ENCODE data around the gene RPAP2.

The RPAP2 gene

DNA sequence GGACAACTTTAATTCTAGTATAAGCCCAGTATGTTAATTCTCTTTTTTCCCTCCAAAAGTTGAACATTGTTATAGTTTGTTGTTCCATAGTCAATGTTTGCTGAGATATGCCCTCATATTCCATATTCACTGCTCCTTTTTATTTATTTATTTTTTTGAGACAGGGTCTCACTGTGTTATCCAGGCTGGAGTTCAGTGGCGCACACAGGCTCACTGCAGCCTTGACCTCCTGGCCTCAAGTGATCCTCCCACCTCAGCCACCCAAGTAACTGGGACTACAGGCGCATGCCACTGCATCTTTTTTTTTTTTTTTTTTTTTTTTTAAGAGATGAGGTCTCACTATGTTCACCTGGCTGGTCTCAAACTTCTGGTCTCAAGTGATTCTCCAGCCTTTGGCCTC is 149.1 kb downstream of the RPAP2 start:
- DNase-seq: no peak

All from bone marrow (tissue), 2 donors.